NCI-H82 treated with DMSO at 0.1 percent for 48 hours (cell line): Measurements from ENCODE around the gene ADGRV1.
"Not testable (repeated sequence)": the region's sequence is repeated elsewhere in the genome, so short reads cannot be mapped to it uniquely, and the experiment has no call there.

Experiments used
- DNase-seq: peaks from one replicate; lab custom pipeline; 2025; ENCODE audit not compliant: unreplicated experiment; lab: John Stamatoyannopoulos, UW

The ADGRV1 gene

GRCh38 chr5:90894866-90895420 is 336.3 kb downstream of the ADGRV1 start:
- DNase-seq: no peak

GRCh38 chr5:90897618-90898017 is 339.0 kb downstream of the ADGRV1 start:
- no peak for DNase-seq

GRCh38 chr5:90898326-90899013 is 339.9 kb downstream of the ADGRV1 start:
- no peak for DNase-seq

- DNase-seq: no peak
Observed at GRCh38 chr5:90899014-90899604, 340.5 kb downstream of the ADGRV1 start.

GRCh38 chr5:90901261-90901660 is 342.7 kb downstream of the ADGRV1 start:
- no peak for DNase-seq

- DNase-seq: no peak
Observed at GRCh38 chr5:90902170-90902569, 343.6 kb downstream of the ADGRV1 start.

- DNase-seq: no peak
Observed at GRCh38 chr5:90902651-90903386, 344.2 kb downstream of the ADGRV1 start.

- DNase-seq: no peak
Observed at GRCh38 chr5:90909101-90909503, 350.5 kb downstream of the ADGRV1 start.

GRCh38 chr5:90909940-90910339 is 351.3 kb downstream of the ADGRV1 start:
- no peak for DNase-seq

GRCh38 chr5:90911169-90911568 is 352.6 kb downstream of the ADGRV1 start:
- no peak for DNase-seq

- DNase-seq: no peak
Observed at GRCh38 chr5:90912476-90912875, 353.9 kb downstream of the ADGRV1 start.

- DNase-seq: no peak
Observed at GRCh38 chr5:90915393-90915792, 356.8 kb downstream of the ADGRV1 start.

- no peak for DNase-seq
Observed at GRCh38 chr5:90916947-90917800, 358.6 kb downstream of the ADGRV1 start.

GRCh38 chr5:90917928-90918668 is 359.5 kb downstream of the ADGRV1 start:
- no peak for DNase-seq

GRCh38 chr5:90921418-90921973 is 362.9 kb downstream of the ADGRV1 start:
- DNase-seq: no peak

GRCh38 chr5:90924222-90924621 is 365.6 kb downstream of the ADGRV1 start:
- DNase-seq: not testable (repeated sequence)

GRCh38 chr5:90929013-90929839 is 370.6 kb downstream of the ADGRV1 start:
- not testable (repeated sequence) for DNase-seq

- no peak for DNase-seq
Observed at GRCh38 chr5:90930062-90930461, 371.5 kb downstream of the ADGRV1 start.
